ENCODE data around the gene LRTM2. TPM values are rescaled to one million over a fixed set of nuclear protein-coding genes. Genes with fewer than 3 reads are reported as not detected.

The LRTM2 gene
- total and polyA plus RNA-seq, 2 experiments from 2014 or later, result not detected

DNA sequence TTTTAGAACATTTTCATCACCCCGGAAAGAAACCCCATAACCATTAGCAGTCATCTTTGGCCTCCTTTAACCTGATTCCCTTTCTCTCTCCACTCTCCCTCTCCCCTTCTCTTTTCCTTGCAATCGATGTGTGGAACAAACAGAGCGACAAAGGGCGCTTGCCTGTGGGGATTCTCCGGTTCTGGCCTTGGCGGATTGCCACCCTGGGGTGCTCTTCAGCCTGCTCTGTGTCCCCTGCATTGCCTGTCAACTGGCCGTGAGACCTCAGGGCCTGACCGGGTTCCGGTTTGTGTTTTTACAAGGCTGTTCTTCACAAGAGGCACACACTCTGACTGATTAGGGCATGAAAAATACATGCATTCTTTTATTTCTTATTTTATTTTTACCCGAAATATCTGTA, 27.8 kb downstream of the LRTM2 start:
- no peaks in the 10 kb centered on the region for H3K9me2 ChIP-seq (ENCODE audit: insufficient read depth)
- no peak overlapping the region for H3K4me3 ChIP-seq
- no peaks in the 10 kb centered on the region for H3K79me2 ChIP-seq (ENCODE audit: insufficient read depth)
- no peaks in the 10 kb centered on the region for H3K9me3 ChIP-seq (ENCODE audit: low read depth)
- no peaks in the 10 kb centered on the region for H4K20me1 ChIP-seq (ENCODE audit: insufficient read depth)
- no peak for TF ChIP-seq EZH2phosphoT487 (IDR thresholded peaks at IDR 0.05; ENCODE audit: insufficient read depth, low read depth)
- no peak for TF ChIP-seq EZH2 (IDR thresholded peaks at IDR 0.05; ENCODE audit: insufficient read depth, poor library complexity, severe bottlenecking)
- no peak overlapping the region for H3K9ac ChIP-seq
- DNase-seq, result no peak
- no peak overlapping the region for H3K27ac ChIP-seq
- H2AFZ ChIP-seq, result no peak overlapping the region
- in situ Hi-C loops (cut with MboI), result no loop called here
- peaks cover 10% of the 10 kb centered on the region for H3F3A ChIP-seq (ENCODE audit: insufficient read depth)
- no peaks in the 10 kb centered on the region; the same call in 1 of the 2 replicates for H3K4me1 ChIP-seq (ENCODE audit: insufficient read depth)
- no peaks in the 10 kb centered on the region for H3K36me3 ChIP-seq (ENCODE audit: low read depth)
- peaks cover 53% of the 10 kb centered on the region for H3K27me3 ChIP-seq (replicated peaks; ENCODE audit: insufficient read depth)
- H3K4me2 ChIP-seq (ENCODE audit: unreplicated experiment), result no peak overlapping the region
- WGBS, 2 experiments (ENCODE audit: low coverage in 1 of 2, low lambda C conversion rate in 2 of 2, missing lambda C conversion rate in 2 of 2), result 61 to 63% methylated on average over 10 of the region's 10 CpGs

DNA sequence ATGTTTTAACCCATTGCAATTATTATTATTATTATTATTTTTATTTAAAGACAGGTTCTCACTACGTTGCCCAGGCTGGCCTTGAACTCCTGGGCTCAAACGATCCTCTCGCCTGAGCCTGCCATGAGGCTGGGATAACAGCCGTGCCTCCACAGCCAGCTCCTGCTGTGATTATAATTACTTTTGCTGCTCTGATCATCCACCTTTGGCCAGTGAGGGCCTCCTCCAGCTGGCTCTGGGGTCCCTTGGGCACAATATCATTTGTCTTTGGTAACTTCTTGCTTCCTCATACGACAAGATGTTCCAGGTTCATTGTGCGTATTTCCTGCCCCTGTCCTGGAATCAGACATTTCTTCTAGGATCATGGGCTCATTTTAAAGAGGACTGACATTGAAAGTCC, 28.4 kb downstream of the LRTM2 start:
- Histone ChIP-seq H3K4me1 (ENCODE audit: insufficient read depth) (no peaks in the 10 kb centered on the region; the same call in 1 of the 2 replicates), H3K9me2 (ENCODE audit: insufficient read depth) (no peaks in the 10 kb centered on the region), H3K27ac (no peak overlapping the region), H3K4me3 (no peak overlapping the region), H3K36me3 (ENCODE audit: low read depth) (no peaks in the 10 kb centered on the region), H3K9me3 (ENCODE audit: low read depth) (no peaks in the 10 kb centered on the region), H3K79me2 (ENCODE audit: insufficient read depth) (no peaks in the 10 kb centered on the region), H3K27me3 (replicated peaks; ENCODE audit: insufficient read depth) (peaks cover 47% of the 10 kb centered on the region), H2AFZ (no peak overlapping the region), H3K9ac (no peak overlapping the region), H4K20me1 (ENCODE audit: insufficient read depth) (no peaks in the 10 kb centered on the region), H3K4me2 (ENCODE audit: unreplicated experiment) (no peak overlapping the region), H3F3A (ENCODE audit: insufficient read depth) (peaks cover 10% of the 10 kb centered on the region)
- 24 to 28% methylated on average over 6 of the region's 6 CpGs for WGBS, 2 experiments (ENCODE audit: low coverage in 1 of 2, low lambda C conversion rate in 2 of 2, missing lambda C conversion rate in 2 of 2)
- TF ChIP-seq EZH2phosphoT487 (IDR thresholded peaks at IDR 0.05; ENCODE audit: insufficient read depth, low read depth) (no peak), EZH2 (IDR thresholded peaks at IDR 0.05; ENCODE audit: insufficient read depth, poor library complexity, severe bottlenecking) (no peak)
- no peak for DNase-seq
- in situ Hi-C loops (cut with MboI), result no loop called here

DNA sequence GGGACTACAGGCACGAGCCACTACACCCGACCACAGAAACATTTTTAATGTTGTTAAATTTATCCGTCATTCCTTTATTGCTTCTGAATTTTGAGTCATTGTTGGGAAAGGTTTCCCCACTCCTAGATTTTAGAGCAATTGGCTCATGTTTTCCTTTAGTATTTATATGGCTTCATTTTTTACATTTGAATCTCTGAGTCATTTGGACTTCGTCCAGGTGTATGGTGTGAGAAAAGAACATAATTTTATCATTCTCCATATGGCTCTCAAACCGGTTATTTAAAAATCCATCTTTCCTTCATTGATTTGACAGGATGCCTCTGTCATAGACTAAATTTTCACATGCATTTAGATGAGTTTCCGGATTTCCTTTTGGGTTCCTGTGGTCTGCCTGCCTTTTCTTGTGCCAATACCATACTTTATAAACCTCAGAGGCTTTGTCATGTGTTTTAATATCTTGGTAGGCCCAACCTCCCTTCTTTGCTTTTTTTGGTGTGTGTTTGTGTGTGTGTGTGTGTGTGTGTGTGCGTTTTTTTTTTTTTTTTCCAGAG, 30.9 kb downstream of the LRTM2 start:
- H3K36me3 ChIP-seq (ENCODE audit: low read depth), result no peaks in the 10 kb centered on the region
- H3K9me3 ChIP-seq (ENCODE audit: low read depth), result no peaks in the 10 kb centered on the region
- no peaks in the 10 kb centered on the region; the same call in 1 of the 2 replicates for H3K4me1 ChIP-seq (ENCODE audit: insufficient read depth)
- peak; percentile 80 for DNase-seq
- H3K9me2 ChIP-seq (ENCODE audit: insufficient read depth), result no peaks in the 10 kb centered on the region
- H3F3A ChIP-seq (ENCODE audit: insufficient read depth), result peaks cover 10% of the 10 kb centered on the region
- H4K20me1 ChIP-seq (ENCODE audit: insufficient read depth), result no peaks in the 10 kb centered on the region
- H3K27ac ChIP-seq, result no peak overlapping the region
- no peak overlapping the region for H3K9ac ChIP-seq
- no peak overlapping the region for H2AFZ ChIP-seq
- in situ Hi-C loops (cut with MboI), result no loop called here
- H3K4me3 ChIP-seq, result no peak overlapping the region
- H3K4me2 ChIP-seq (ENCODE audit: unreplicated experiment), result no peak overlapping the region
- H3K79me2 ChIP-seq (ENCODE audit: insufficient read depth), result no peaks in the 10 kb centered on the region
- WGBS, 2 experiments (ENCODE audit: low coverage in 1 of 2, low lambda C conversion rate in 2 of 2, missing lambda C conversion rate in 2 of 2), result 2% methylated on average over 7 of the region's 7 CpGs
- H3K27me3 ChIP-seq (replicated peaks; ENCODE audit: insufficient read depth), result peaks cover 29% of the 10 kb centered on the region
- no peak for TF ChIP-seq EZH2phosphoT487 (IDR thresholded peaks at IDR 0.05; ENCODE audit: insufficient read depth, low read depth)
- TF ChIP-seq EZH2 (IDR thresholded peaks at IDR 0.05; ENCODE audit: insufficient read depth, poor library complexity, severe bottlenecking), result no peak

DNA sequence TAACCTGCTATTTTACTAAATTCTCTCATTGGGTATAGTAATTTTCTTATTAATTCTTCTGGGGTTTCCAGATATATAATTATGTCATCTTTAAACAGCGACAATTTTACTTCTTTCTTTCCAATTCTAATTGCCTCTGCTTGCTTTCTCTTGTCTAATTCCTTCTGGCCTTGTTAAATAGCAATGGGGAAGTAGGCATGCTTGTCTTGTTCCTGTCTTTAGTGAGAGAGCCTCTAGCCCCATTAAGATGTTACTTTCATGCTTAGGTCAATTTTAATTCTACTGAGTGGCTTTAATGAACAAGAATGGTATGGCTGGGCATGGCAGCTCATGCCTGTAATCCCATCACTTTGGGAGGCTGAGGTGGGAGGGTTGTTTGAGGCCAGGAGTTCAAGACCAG, 31.7 kb downstream of the LRTM2 start:
- H3K36me3 ChIP-seq (ENCODE audit: low read depth), result no peaks in the 10 kb centered on the region
- no peak for TF ChIP-seq EZH2phosphoT487 (IDR thresholded peaks at IDR 0.05; ENCODE audit: insufficient read depth, low read depth)
- TF ChIP-seq EZH2 (IDR thresholded peaks at IDR 0.05; ENCODE audit: insufficient read depth, poor library complexity, severe bottlenecking), result no peak
- in situ Hi-C loops (cut with MboI), result no loop called here

More for the DNA sequence above, 31.7 kb downstream of the LRTM2 start:
- peaks cover 10% of the 10 kb centered on the region for H3F3A ChIP-seq (ENCODE audit: insufficient read depth)
- H3K79me2 ChIP-seq (ENCODE audit: insufficient read depth), result no peaks in the 10 kb centered on the region
- no peak overlapping the region for H3K4me3 ChIP-seq
- no peak overlapping the region for H3K4me2 ChIP-seq (ENCODE audit: unreplicated experiment)
- DNase-seq, result no peak
- H3K9ac ChIP-seq, result no peak overlapping the region
- no peaks in the 10 kb centered on the region for H4K20me1 ChIP-seq (ENCODE audit: insufficient read depth)
- peaks cover 22% of the 10 kb centered on the region for H3K27me3 ChIP-seq (replicated peaks; ENCODE audit: insufficient read depth)
- H2AFZ ChIP-seq, result no peak overlapping the region
- H3K4me1 ChIP-seq (ENCODE audit: insufficient read depth), result no peaks in the 10 kb centered on the region; the same call in 1 of the 2 replicates
- no peaks in the 10 kb centered on the region for H3K9me3 ChIP-seq (ENCODE audit: low read depth)
- WGBS, 2 experiments (ENCODE audit: low coverage in 1 of 2, low lambda C conversion rate in 2 of 2, missing lambda C conversion rate in 2 of 2), result 36 to 45% methylated on average over 1 of the region's 1 CpG
- no peak overlapping the region for H3K27ac ChIP-seq
- no peaks in the 10 kb centered on the region for H3K9me2 ChIP-seq (ENCODE audit: insufficient read depth)
